Measurements from ENCODE around the gene USO1.
"Not testable (repeated sequence)": the region's sequence is repeated elsewhere in the genome, so short reads cannot be mapped to it uniquely, and the experiment has no call there.

Gene USO1

DNA sequence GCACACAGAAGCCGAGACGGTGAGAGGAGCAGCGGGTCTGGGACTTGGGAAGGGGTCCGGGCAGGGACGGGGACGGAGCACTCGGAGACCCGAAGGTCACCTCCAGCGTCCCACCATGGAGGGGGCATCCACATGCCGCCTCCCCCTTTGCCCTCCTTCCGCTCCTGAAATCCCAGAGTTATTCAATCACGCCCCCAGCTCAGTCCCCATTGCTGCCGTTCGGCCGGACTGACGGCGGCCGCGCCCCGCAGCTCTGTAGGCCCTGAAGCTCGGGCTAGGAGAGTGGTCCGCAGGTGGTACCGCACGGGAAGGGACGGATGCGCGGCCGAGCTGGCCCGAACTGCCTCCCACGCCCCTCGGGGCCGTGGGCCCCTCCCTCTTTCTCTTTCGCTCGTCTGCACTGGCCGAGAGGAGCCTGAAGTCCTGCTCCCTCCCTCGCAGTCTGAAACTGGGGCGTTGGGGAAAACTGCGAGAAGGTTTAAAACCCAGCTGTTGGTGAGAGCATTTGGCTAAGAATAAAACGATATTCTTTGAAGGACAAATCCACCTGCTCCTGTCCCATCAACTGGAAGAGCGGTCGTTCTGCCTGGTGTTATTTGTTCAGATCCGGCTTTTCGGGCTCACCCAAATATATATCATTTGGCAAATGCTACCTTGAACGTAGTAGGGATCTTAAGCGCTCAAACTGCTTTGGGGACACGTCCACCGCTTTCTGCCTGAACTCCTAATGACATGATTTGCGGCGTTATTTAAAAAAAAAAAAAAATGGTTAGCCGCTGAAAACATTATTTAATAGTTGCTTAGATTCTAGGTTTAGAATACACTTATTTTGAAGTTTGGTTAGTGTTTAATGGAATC is 719 bp downstream of the USO1 start:
- Histone ChIP-seq H2BK120ac (ENCODE audit: low read depth, low read length) (peak overlapping the region; percentile 97), H3K9me3 (ENCODE audit: control insufficient read depth, low read length) (no peaks in the 10 kb centered on the region), H2BK12ac (ENCODE audit: low read length in 2 of 2) (peak overlapping the region in 1 of 2 experiments; percentile 54), H3K9ac (ENCODE audit: low read length) (peak overlapping the region; percentile 99), H3K27me3 (ENCODE audit: control insufficient read depth in 1 of 2, insufficient read depth in 1 of 2, low read length in 2 of 2) (no peaks in the 10 kb centered on the region), H3K79me1 (replicated peaks; ENCODE audit: low read length, poor library complexity, severe bottlenecking) (peaks cover 8% of the 10 kb centered on the region), H3K4me2 (ENCODE audit: low read length, poor library complexity, severe bottlenecking) (peak overlapping the region; percentile 74), H3K4ac (ENCODE audit: low read depth in 1 of 2, low read length in 2 of 2) (peak overlapping the region; percentile 68 to 99), H2BK15ac (ENCODE audit: low read depth, poor library complexity, severe bottlenecking) (peak overlapping the region; percentile 75), H3K27ac (ENCODE audit: low read length, poor library complexity, severe bottlenecking) (peak overlapping the region; percentile 98), H2BK5ac (ENCODE audit: low read depth, low read length, poor library complexity, severe bottlenecking) (peak overlapping the region; percentile 85), H3K14ac (ENCODE audit: low read length in 2 of 2) (peak overlapping the region in 1 of 2 experiments; percentile 99), H4K91ac (ENCODE audit: low read length) (peak overlapping the region; percentile 94), H3K4me1 (ENCODE audit: control insufficient read depth, insufficient read depth, low read depth, low read length) (peaks cover 5% of the 10 kb centered on the region), H3K18ac (ENCODE audit: low read depth in 1 of 2, low read length in 2 of 2) (peak overlapping the region; percentile 93 to 95), H3K36me3 (ENCODE audit: control insufficient read depth in 1 of 2, insufficient read depth in 2 of 2, low read depth in 1 of 2, low read length in 2 of 2) (no peaks in the 10 kb centered on the region), H2AK5ac (ENCODE audit: low read length, severe bottlenecking) (peak overlapping the region; percentile 75), H3K4me3 (ENCODE audit: insufficient read depth in 1 of 2, low read depth in 1 of 2, low read length in 2 of 2) (peak overlapping the region; percentile 91), H3K23ac (ENCODE audit: low read length in 2 of 2) (peak overlapping the region in 1 of 2 experiments; percentile 87), H2AFZ (ENCODE audit: low read depth, low read length) (peak overlapping the region; percentile 72), H4K8ac (ENCODE audit: low read length) (peak overlapping the region; percentile 89)
- WGBS: under 1% methylated on average over 48 of the region's 50 CpGs
- DNase-seq: peak; percentile 91

DNA sequence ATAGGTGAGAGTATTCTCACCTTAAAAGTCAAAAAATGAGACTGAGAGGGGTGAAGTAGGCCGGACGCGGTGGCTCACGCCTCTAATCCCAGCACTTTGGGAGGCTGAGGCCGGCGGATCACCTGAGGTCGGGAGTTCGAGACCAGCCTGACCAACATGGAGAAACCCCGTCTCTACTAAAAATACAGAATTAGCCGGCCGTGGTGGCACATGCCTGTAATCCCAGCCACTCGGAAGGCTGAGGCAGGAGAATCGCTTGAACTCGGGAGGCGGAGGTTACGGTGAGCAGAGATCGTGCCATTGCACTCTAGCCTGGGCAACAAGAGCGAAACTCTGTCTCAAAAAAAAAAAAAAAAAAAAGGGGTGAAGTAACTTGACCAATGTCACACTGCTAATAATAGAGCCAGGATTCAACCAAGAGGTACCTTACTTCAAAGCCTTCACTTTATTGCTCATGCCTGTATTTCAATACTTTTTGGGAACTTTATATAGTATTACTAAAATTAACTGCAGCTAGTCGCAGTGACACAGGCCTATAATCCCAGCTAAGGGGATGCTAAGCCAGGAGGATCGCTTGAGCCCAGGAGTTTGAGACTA is 1.7 kb downstream of the USO1 start:
- H2BK120ac ChIP-seq (ENCODE audit: low read depth, low read length): not testable (repeated sequence)
- WGBS: 24% methylated on average over 17 of the region's 20 CpGs

DNA sequence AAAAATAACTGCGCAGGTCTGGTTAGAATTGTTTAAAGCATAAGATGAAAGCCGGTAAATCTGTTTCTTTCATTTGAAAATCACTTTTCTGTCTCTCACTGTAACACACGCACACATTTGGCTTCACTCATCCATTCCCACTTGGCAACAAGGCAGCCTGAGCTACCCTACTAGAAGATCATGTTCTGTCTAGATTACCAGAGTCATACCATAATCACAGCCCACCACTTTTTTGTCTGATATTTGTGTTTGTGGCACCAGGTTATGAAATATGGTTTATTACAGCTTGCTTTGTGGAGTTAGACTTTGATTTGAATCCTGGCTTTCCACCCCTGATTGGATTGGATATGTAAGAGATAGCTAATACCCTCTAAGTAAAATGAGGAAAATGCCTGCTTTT is 2.2 kb downstream of the USO1 start:
- Histone ChIP-seq H3K9ac (ENCODE audit: low read length) (peak overlapping the region; percentile 99), H3K36me3 (ENCODE audit: control insufficient read depth in 1 of 2, insufficient read depth in 2 of 2, low read depth in 1 of 2, low read length in 2 of 2) (no peaks in the 10 kb centered on the region), H2BK15ac (ENCODE audit: low read depth, poor library complexity, severe bottlenecking) (no peak overlapping the region), H3K18ac (ENCODE audit: low read depth in 1 of 2, low read length in 2 of 2) (no peak overlapping the region), H3K27me3 (ENCODE audit: control insufficient read depth in 1 of 2, insufficient read depth in 1 of 2, low read length in 2 of 2) (no peaks in the 10 kb centered on the region), H4K91ac (ENCODE audit: low read length) (no peak overlapping the region), H3K9me3 (ENCODE audit: control insufficient read depth, low read length) (no peaks in the 10 kb centered on the region), H2BK5ac (ENCODE audit: low read depth, low read length, poor library complexity, severe bottlenecking) (no peak overlapping the region), H3K79me1 (replicated peaks; ENCODE audit: low read length, poor library complexity, severe bottlenecking) (peaks cover 3% of the 10 kb centered on the region), H3K4ac (ENCODE audit: low read depth in 1 of 2, low read length in 2 of 2) (no peak overlapping the region), H4K8ac (ENCODE audit: low read length) (no peak overlapping the region), H3K4me1 (ENCODE audit: control insufficient read depth, insufficient read depth, low read depth, low read length) (peaks cover 5% of the 10 kb centered on the region), H3K14ac (ENCODE audit: low read length in 2 of 2) (no peak overlapping the region), H3K4me3 (ENCODE audit: insufficient read depth in 1 of 2, low read depth in 1 of 2, low read length in 2 of 2) (peak overlapping the region in 1 of 2 experiments; percentile 91), H3K4me2 (ENCODE audit: low read length, poor library complexity, severe bottlenecking) (peak overlapping the region; percentile 63), H3K23ac (ENCODE audit: low read length in 2 of 2) (no peak overlapping the region), H2AFZ (ENCODE audit: low read depth, low read length) (no peak overlapping the region), H2BK12ac (ENCODE audit: low read length in 2 of 2) (no peak overlapping the region), H3K27ac (ENCODE audit: low read length, poor library complexity, severe bottlenecking) (no peak overlapping the region), H2AK5ac (ENCODE audit: low read length, severe bottlenecking) (peak overlapping the region; percentile 39), H2BK120ac (ENCODE audit: low read depth, low read length) (no peak overlapping the region)
- peak; percentile 28 for DNase-seq
- WGBS: 83% methylated on average over 2 of the region's 3 CpGs

More for the DNA sequence above, 1.7 kb downstream of the USO1 start:
- peak overlapping the region; percentile 28 to 91 for H3K4me3 ChIP-seq (ENCODE audit: insufficient read depth in 1 of 2, low read depth in 1 of 2, low read length in 2 of 2)
- DNase-seq; H3K79me1 ChIP-seq (replicated peaks; ENCODE audit: low read length, poor library complexity, severe bottlenecking); H3K23ac ChIP-seq (ENCODE audit: low read length in 2 of 2); H4K91ac ChIP-seq (ENCODE audit: low read length); H2BK5ac ChIP-seq (ENCODE audit: low read depth, low read length, poor library complexity, severe bottlenecking); H3K27ac ChIP-seq (ENCODE audit: low read length, poor library complexity, severe bottlenecking); H3K18ac ChIP-seq (ENCODE audit: low read depth in 1 of 2, low read length in 2 of 2); H3K36me3 ChIP-seq (ENCODE audit: control insufficient read depth in 1 of 2, insufficient read depth in 2 of 2, low read depth in 1 of 2, low read length in 2 of 2); H3K14ac ChIP-seq (ENCODE audit: low read length in 2 of 2); H2AFZ ChIP-seq (ENCODE audit: low read depth, low read length); H3K27me3 ChIP-seq (ENCODE audit: control insufficient read depth in 1 of 2, insufficient read depth in 1 of 2, low read length in 2 of 2); H3K4me1 ChIP-seq (ENCODE audit: control insufficient read depth, insufficient read depth, low read depth, low read length); H3K4ac ChIP-seq (ENCODE audit: low read depth in 1 of 2, low read length in 2 of 2); H2AK5ac ChIP-seq (ENCODE audit: low read length, severe bottlenecking); H2BK12ac ChIP-seq (ENCODE audit: low read length in 2 of 2); H3K9me3 ChIP-seq (ENCODE audit: control insufficient read depth, low read length); H4K8ac ChIP-seq (ENCODE audit: low read length); H2BK15ac ChIP-seq (ENCODE audit: low read depth, poor library complexity, severe bottlenecking): not testable (repeated sequence)
- peak overlapping the region; percentile 63 for H3K4me2 ChIP-seq (ENCODE audit: low read length, poor library complexity, severe bottlenecking)
- peak overlapping the region; percentile 99 for H3K9ac ChIP-seq (ENCODE audit: low read length)

DNA sequence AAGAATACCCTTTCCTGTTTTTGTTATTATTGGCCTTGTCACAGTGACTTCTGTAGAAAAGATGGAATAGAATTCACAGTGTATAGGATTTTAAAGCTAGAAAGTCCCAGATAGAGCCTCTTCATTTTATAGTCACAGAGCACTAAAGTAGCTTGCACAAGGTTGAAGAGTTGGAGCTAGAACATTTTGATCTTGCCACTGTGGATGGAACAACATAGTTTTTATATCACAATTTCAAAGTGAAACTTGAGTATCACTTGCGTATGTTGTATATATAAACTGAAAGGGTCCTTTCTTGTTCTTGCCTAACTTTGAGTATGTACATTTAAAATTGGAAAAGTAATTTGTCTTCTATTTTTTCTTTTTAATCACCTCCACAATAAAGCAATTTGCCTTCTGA is 2.7 kb downstream of the USO1 start:
- Histone ChIP-seq H3K4ac (ENCODE audit: low read depth in 1 of 2, low read length in 2 of 2) (no peak overlapping the region), H3K14ac (ENCODE audit: low read length in 2 of 2) (no peak overlapping the region), H3K27ac (ENCODE audit: low read length, poor library complexity, severe bottlenecking) (no peak overlapping the region), H3K36me3 (ENCODE audit: control insufficient read depth in 1 of 2, insufficient read depth in 2 of 2, low read depth in 1 of 2, low read length in 2 of 2) (no peaks in the 10 kb centered on the region), H2BK120ac (ENCODE audit: low read depth, low read length) (no peak overlapping the region), H3K9me3 (ENCODE audit: control insufficient read depth, low read length) (no peaks in the 10 kb centered on the region), H3K18ac (ENCODE audit: low read depth in 1 of 2, low read length in 2 of 2) (no peak overlapping the region), H3K79me1 (replicated peaks; ENCODE audit: low read length, poor library complexity, severe bottlenecking) (peaks cover 2% of the 10 kb centered on the region), H3K9ac (ENCODE audit: low read length) (peak overlapping the region; percentile 99), H2BK5ac (ENCODE audit: low read depth, low read length, poor library complexity, severe bottlenecking) (no peak overlapping the region), H3K4me1 (ENCODE audit: control insufficient read depth, insufficient read depth, low read depth, low read length) (peaks cover 5% of the 10 kb centered on the region), H3K27me3 (ENCODE audit: control insufficient read depth in 1 of 2, insufficient read depth in 1 of 2, low read length in 2 of 2) (no peaks in the 10 kb centered on the region), H4K91ac (ENCODE audit: low read length) (no peak overlapping the region), H2BK12ac (ENCODE audit: low read length in 2 of 2) (no peak overlapping the region), H3K4me2 (ENCODE audit: low read length, poor library complexity, severe bottlenecking) (no peak overlapping the region), H2BK15ac (ENCODE audit: low read depth, poor library complexity, severe bottlenecking) (no peak overlapping the region), H4K8ac (ENCODE audit: low read length) (no peak overlapping the region), H3K4me3 (ENCODE audit: insufficient read depth in 1 of 2, low read depth in 1 of 2, low read length in 2 of 2) (peak overlapping the region in 1 of 2 experiments; percentile 91), H2AK5ac (ENCODE audit: low read length, severe bottlenecking) (no peak overlapping the region), H3K23ac (ENCODE audit: low read length in 2 of 2) (no peak overlapping the region), H2AFZ (ENCODE audit: low read depth, low read length) (no peak overlapping the region)
- no peak for DNase-seq
- no CpG with 5 or more reads among the region's 1 CpG for whole genome bisulfite sequencing
